Keratinocyte (primary cell): ENCODE data around the gene HSPBP1. TPM values are rescaled to one million over a fixed set of nuclear protein-coding genes. Genes with fewer than 3 reads are reported as not detected.

Experiments
- DNase-seq: peaks from one replicate; pipeline ENCODE4 v3.0.0-alpha.2; 2011; ENCODE audit warnings: low read depth, missing footprints, low spot score
- FAIRE-seq: peaks from 2 replicates; lab custom pipeline; 2011; peaks lifted over from hg19 to GRCh38; lab: Jason Lieb, UNC
- H2AFZ ChIP-seq: 2 replicates; pipeline ENCODE4 v1.6.0; 2012; ENCODE audit warnings: low read length, control low read depth, inconsistent platforms; ENCODE audit not compliant: control insufficient read depth
- H3K27ac ChIP-seq: 2 replicates; pipeline ENCODE4 v1.5.1; 2011; ENCODE audit warnings: low read length; ENCODE audit not compliant: control insufficient read depth, insufficient read depth
- H3K27me3 ChIP-seq: 3 replicates; pipeline ENCODE4 v1.6.0; 2011; ENCODE audit warnings: low read length; ENCODE audit not compliant: control insufficient read depth, insufficient read depth; ENCODE audit errors: extremely low read depth
- H3K36me3 ChIP-seq, 2 experiments: 2 replicates in 1 of 2; 3 replicates in 1 of 2; pipeline ENCODE4 v1.5.1; 2011; ENCODE audit warnings: low read length in 2 of 2, mild to moderate bottlenecking in 1 of 2; ENCODE audit not compliant: control insufficient read depth in 2 of 2, insufficient read depth in 2 of 2; ENCODE audit errors: extremely low read depth in 1 of 2
- H3K4me1 ChIP-seq: 3 replicates; pipeline ENCODE4 v1.5.1; 2011; ENCODE audit warnings: low read length; ENCODE audit not compliant: control insufficient read depth, insufficient read depth; ENCODE audit errors: extremely low read depth
- H3K4me2 ChIP-seq: 3 replicates; pipeline ENCODE4 v1.6.0; 2011; ENCODE audit warnings: low read depth, low read length; ENCODE audit not compliant: control insufficient read depth, insufficient read depth; ENCODE audit errors: extremely low read depth
- H3K4me3 ChIP-seq, 3 experiments: fragments of 200-600 bp in 1 of 3; sonication (generic) in 1 of 3; 2 replicates in 2 of 3; 3 replicates in 1 of 3; pipeline ENCODE4 v1.5.1; 2011 to 2016; ENCODE audit warnings: low read length in 3 of 3, mild to moderate bottlenecking in 3 of 3, control low read depth in 2 of 3, inconsistent platforms in 1 of 3, low read depth in 1 of 3, mixed read lengths in 1 of 3, mixed run types in 1 of 3, moderate library complexity in 1 of 3; ENCODE audit not compliant: control insufficient read depth in 2 of 3, insufficient read depth in 2 of 3; ENCODE audit errors: extremely low read depth in 1 of 3
- H3K79me2 ChIP-seq: 2 replicates; pipeline ENCODE4 v1.6.0; 2012; ENCODE audit warnings: low read length; ENCODE audit not compliant: control insufficient read depth, insufficient read depth
- H3K9ac ChIP-seq: 3 replicates; pipeline ENCODE4 v1.6.0; 2011; ENCODE audit warnings: low read length; ENCODE audit not compliant: control insufficient read depth, insufficient read depth; ENCODE audit errors: extremely low read depth
- H3K9me1 ChIP-seq: 3 replicates; pipeline ENCODE4 v1.6.0; 2011; ENCODE audit warnings: low read length; ENCODE audit not compliant: control insufficient read depth, insufficient read depth; ENCODE audit errors: extremely low read depth
- H3K9me3 ChIP-seq: 2 replicates; pipeline ENCODE4 v1.5.1; 2012; ENCODE audit warnings: low read depth, low read length; ENCODE audit not compliant: control insufficient read depth
- H4K20me1 ChIP-seq: 3 replicates; pipeline ENCODE4 v1.6.0; 2011; ENCODE audit warnings: low read length; ENCODE audit not compliant: control insufficient read depth, insufficient read depth; ENCODE audit errors: extremely low read depth
- CTCF ChIP-seq, 3 experiments: IDR thresholded peaks in 1 of 3; conservative IDR thresholded peaks in 1 of 3; optimal IDR thresholded peaks in 1 of 3; 2 replicates in 2 of 3; 3 replicates in 1 of 3; pipeline versions ENCODE3 to v1.5.1; 2011; ENCODE audit warnings: low read length in 3 of 3, mild to moderate bottlenecking in 3 of 3, moderate library complexity in 2 of 3, control low read depth in 1 of 3, inconsistent platforms in 1 of 3; ENCODE audit not compliant: insufficient read depth in 2 of 3; ENCODE audit errors: extremely low read depth in 1 of 3
- EZH2 ChIP-seq: IDR thresholded peaks from one replicate; pipeline ENCODE4 v1.6.1; 2012; ENCODE audit warnings: inconsistent platforms, mild to moderate bottlenecking, low read length, moderate library complexity
- dilution Hi-C: fragments of 300-500 bp; cut with MboI; formaldehyde crosslinking; loops from one replicate; pipeline ENCODE4 v1.7.0; 2020; ENCODE audit warnings: low sequenced_read_pairs; ENCODE audit not compliant: extremely low pct_ligation_motif_present
- polyA plus RNA-seq, 5 experiments: library from polyadenylated mRNA; depleted of rRNA in 3 of 5; stranded (reverse) in 3 of 5; stranded (forward) in 1 of 5; unstranded in 1 of 5; fragments of >200 nt; gene quantifications; 1 replicate in 1 of 5; 2 replicates in 3 of 5; 3 replicates in 1 of 5; pipeline versions ENCODE4 v1.2.1 to v1.2.3, GENCODE V29; 2011 to 2012; ENCODE audit warnings: missing spikeins in 2 of 5, low read depth in 1 of 5, low replicate concordance in 1 of 5

Gene HSPBP1
- polyA plus RNA-seq, 1 donor (not counting 4 experiments of a cell fraction or from before 2014, with no cell fraction given): 20.2 TPM

GRCh38 chr19:55289117-55289796 is 9.3 kb upstream of the HSPBP1 start:
- H3K4me2 ChIP-seq: no peak overlapping the region
- H3K27ac ChIP-seq: no peak overlapping the region
- no peak overlapping the region for H2AFZ ChIP-seq
- no peaks in the 10 kb centered on the region for H3K9me3 ChIP-seq
- H3K27me3 ChIP-seq: no peaks in the 10 kb centered on the region
- H3K9ac ChIP-seq: no peak overlapping the region
- H3K4me1 ChIP-seq: no peaks in the 10 kb centered on the region
- FAIRE-seq: no peak
- no peaks in the 10 kb centered on the region for H3K9me1 ChIP-seq
- H3K36me3 ChIP-seq: no peaks in the 10 kb centered on the region
- TF ChIP-seq EZH2 (no peak), CTCF (optimal IDR thresholded peaks at IDR 0.05 in 1 of 3, IDR thresholded peaks at IDR 0.05 in 1 of 3, conservative IDR thresholded peaks at IDR 0.05 in 1 of 3; ENCODE audit: extremely low read depth in 1 of 3, insufficient read depth in 2 of 3, low read length in 3 of 3) (no peak)
- H4K20me1 ChIP-seq: no peaks in the 10 kb centered on the region
- no peaks in the 10 kb centered on the region for H3K79me2 ChIP-seq
- H3K4me3 ChIP-seq: no peak overlapping the region
- DNase-seq: no peak
- dilution Hi-C loops: no loop called here

GRCh38 chr19:55287361-55288079 is 7.6 kb upstream of the HSPBP1 start:
- Histone ChIP-seq H3K4me2 (no peak overlapping the region), H3K27ac (no peak overlapping the region), H3K27me3 (no peaks in the 10 kb centered on the region), H4K20me1 (no peaks in the 10 kb centered on the region), H3K4me1 (no peaks in the 10 kb centered on the region), H3K9me1 (no peaks in the 10 kb centered on the region), H3K9ac (no peak overlapping the region), H2AFZ (no peak overlapping the region), H3K36me3 (no peaks in the 10 kb centered on the region), H3K9me3 (no peaks in the 10 kb centered on the region), H3K4me3 (no peak overlapping the region), H3K79me2 (no peaks in the 10 kb centered on the region)
- DNase-seq: no peak
- dilution Hi-C loops: no loop called here
- no peak for FAIRE-seq
- no peak for TF ChIP-seq CTCF (optimal IDR thresholded peaks at IDR 0.05 in 1 of 3, IDR thresholded peaks at IDR 0.05 in 1 of 3, conservative IDR thresholded peaks at IDR 0.05 in 1 of 3; ENCODE audit: extremely low read depth in 1 of 3, insufficient read depth in 2 of 3, low read length in 3 of 3)
- no peak for TF ChIP-seq EZH2
